Measurements from ENCODE around the gene SEPTIN1. TPM values are rescaled to one million over a fixed set of nuclear protein-coding genes. Genes with fewer than 3 reads are reported as not detected.

The SEPTIN1 gene
- total RNA-seq, 2 donors from 2014 or later: 0.26 to 0.33 TPM

GRCh38 chr16:30416624-30417528 is 34.5 kb upstream of the SEPTIN1 start:
- Histone ChIP-seq H3K4me1 (peaks cover 35% of the 10 kb centered on the region), H3K36me3 (replicated peaks in 1 of 2; ENCODE audit: insufficient read depth in 1 of 2, low read depth in 2 of 2) (no peaks in the 10 kb centered on the region), H3K27me3 (no peaks in the 10 kb centered on the region), H3K27ac (peak overlapping the region; percentile 77 to 93 (median 88)), H3K9me3 (no peaks in the 10 kb centered on the region), H3K4me3 (peak overlapping the region; percentile 18 to 23)
- no peak for ATAC-seq
- DNase-seq: peak in 2 of 4 donors; percentile 17 to 29
- intact Hi-C loops (cut with DNase I): no loop called here
- 57 to 72% methylated on average over 16 to 18 of the region's 18 CpGs for WGBS, 2 donors
- TF ChIP-seq POLR2A (IDR thresholded peaks at IDR 0.05) (no peak), CTCF (IDR thresholded peaks at IDR 0.05) (no peak)

DNA sequence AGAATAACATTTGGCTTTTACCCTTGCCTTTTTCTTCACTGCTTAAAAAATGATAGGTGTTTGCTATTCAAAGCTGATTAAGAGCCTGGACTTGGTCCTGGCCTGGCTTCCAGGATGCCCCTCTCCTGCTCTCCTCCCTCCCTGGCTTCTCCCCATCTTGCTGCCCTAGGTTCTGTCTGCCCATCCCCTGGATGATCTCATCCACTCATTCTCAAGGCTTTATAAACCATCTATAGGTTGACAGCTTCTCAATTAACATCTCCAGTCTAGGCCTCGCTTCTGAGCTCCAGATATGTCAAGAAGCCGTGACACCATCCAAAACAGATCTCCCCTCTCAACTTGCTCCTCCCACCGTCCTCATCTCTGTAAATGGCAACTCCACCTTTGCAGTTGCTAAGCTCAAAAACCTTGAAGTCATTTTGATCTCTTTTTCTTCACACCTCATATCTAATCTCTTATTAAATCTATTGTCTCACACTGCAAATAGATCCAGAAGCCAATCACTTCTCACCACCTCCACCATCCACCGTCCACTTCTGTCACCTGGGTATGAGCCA is 33.8 kb upstream of the SEPTIN1 start:
- 81 to 86% methylated on average over 4 of the region's 4 CpGs for WGBS, 2 donors
- Histone ChIP-seq H3K4me3 (no peak overlapping the region), H3K4me1 (peaks cover 35% of the 10 kb centered on the region), H3K36me3 (replicated peaks in 1 of 2; ENCODE audit: insufficient read depth in 1 of 2, low read depth in 2 of 2) (no peaks in the 10 kb centered on the region), H3K9me3 (no peaks in the 10 kb centered on the region), H3K27ac (no peak overlapping the region), H3K27me3 (no peaks in the 10 kb centered on the region)
- intact Hi-C loops (cut with DNase I): no loop called here
- ATAC-seq (no peak), DNase-seq (no peak)
- no peak for TF ChIP-seq POLR2A (IDR thresholded peaks at IDR 0.05)
- TF ChIP-seq CTCF (IDR thresholded peaks at IDR 0.05): no peak

- intact Hi-C loops (cut with DNase I): no loop called here
- Histone ChIP-seq H3K9me3 (no peaks in the 10 kb centered on the region), H3K36me3 (replicated peaks in 1 of 2; ENCODE audit: insufficient read depth in 1 of 2, low read depth in 2 of 2) (no peaks in the 10 kb centered on the region), H3K4me3 (no peak overlapping the region), H3K27ac (peak overlapping the region; percentile 76 to 86 (median 84)), H3K4me1 (peaks cover 45% of the 10 kb centered on the region), H3K27me3 (no peaks in the 10 kb centered on the region)
- ATAC-seq: peak; percentile 24
- peak; percentile 56 to 78 (median 72) for DNase-seq
- TF ChIP-seq CTCF (IDR thresholded peaks at IDR 0.05) (no peak), POLR2A (IDR thresholded peaks at IDR 0.05) (no peak)
- 44 to 51% methylated on average over 5 of the region's 5 CpGs for WGBS, 2 donors
Measured at GRCh38 chr16:30414159-30414558, 31.8 kb upstream of the SEPTIN1 start.

GRCh38 chr16:30413112-30413806 is 30.9 kb upstream of the SEPTIN1 start:
- H3K27me3 ChIP-seq: no peaks in the 10 kb centered on the region
- peaks cover 51% of the 10 kb centered on the region for H3K4me1 ChIP-seq
- no peak for TF ChIP-seq POLR2A (IDR thresholded peaks at IDR 0.05)
- TF ChIP-seq CTCF (IDR thresholded peaks at IDR 0.05): no peak
- H3K36me3 ChIP-seq (replicated peaks in 1 of 2; ENCODE audit: insufficient read depth in 1 of 2, low read depth in 2 of 2): no peaks in the 10 kb centered on the region
- WGBS, 2 donors: 62 to 64% methylated on average over 6 of the region's 6 CpGs
- ATAC-seq (no peak), DNase-seq (no peak)
- intact Hi-C loops (cut with DNase I): no loop called here
- H3K9me3 ChIP-seq: no peaks in the 10 kb centered on the region
- H3K27ac ChIP-seq: peak overlapping the region; percentile 76 to 86 (median 84)
- no peak overlapping the region for H3K4me3 ChIP-seq
